ENCODE results near the gene NTMT2. TPM values are rescaled to one million over a fixed set of nuclear protein-coding genes. Genes with fewer than 3 reads are reported as not detected.

Gene NTMT2
- total RNA-seq, 1 donor from 2014 or later: not detected

- TF ChIP-seq, protein P1, sequence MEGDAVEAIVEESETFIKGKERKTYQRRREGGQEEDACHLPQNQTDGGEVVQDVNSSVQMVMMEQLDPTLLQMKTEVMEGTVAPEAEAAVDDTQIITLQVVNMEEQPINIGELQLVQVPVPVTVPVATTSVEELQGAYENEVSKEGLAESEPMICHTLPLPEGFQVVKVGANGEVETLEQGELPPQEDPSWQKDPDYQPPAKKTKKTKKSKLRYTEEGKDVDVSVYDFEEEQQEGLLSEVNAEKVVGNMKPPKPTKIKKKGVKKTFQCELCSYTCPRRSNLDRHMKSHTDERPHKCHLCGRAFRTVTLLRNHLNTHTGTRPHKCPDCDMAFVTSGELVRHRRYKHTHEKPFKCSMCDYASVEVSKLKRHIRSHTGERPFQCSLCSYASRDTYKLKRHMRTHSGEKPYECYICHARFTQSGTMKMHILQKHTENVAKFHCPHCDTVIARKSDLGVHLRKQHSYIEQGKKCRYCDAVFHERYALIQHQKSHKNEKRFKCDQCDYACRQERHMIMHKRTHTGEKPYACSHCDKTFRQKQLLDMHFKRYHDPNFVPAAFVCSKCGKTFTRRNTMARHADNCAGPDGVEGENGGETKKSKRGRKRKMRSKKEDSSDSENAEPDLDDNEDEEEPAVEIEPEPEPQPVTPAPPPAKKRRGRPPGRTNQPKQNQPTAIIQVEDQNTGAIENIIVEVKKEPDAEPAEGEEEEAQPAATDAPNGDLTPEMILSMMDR (IDR thresholded peaks at IDR 0.05; ENCODE audit: unreplicated experiment): no peak
- Mint-ChIP-seq H3K36me3 (no peaks in the 10 kb centered on the region), H3K27me3 (ENCODE audit: low read depth) (no peaks in the 10 kb centered on the region), H3K4me3 (no peak overlapping the region), H3K9me3 (no peaks in the 10 kb centered on the region), H3K27ac (no peak overlapping the region), H3K4me1 (peaks cover 34% of the 10 kb centered on the region)
- no peak for DNase-seq (ENCODE audit: low spot score in 2 of 2, unreplicated experiment in 2 of 2)
Measured at GRCh38 chr1:170200621-170201397, 55.0 kb downstream of the NTMT2 start.

GRCh38 chr1:170203693-170204092 is 57.9 kb downstream of the NTMT2 start:
- DNase-seq (ENCODE audit: low spot score in 2 of 2, unreplicated experiment in 2 of 2): no peak
- H3K9me3 Mint-ChIP-seq: peaks cover 8% of the 10 kb centered on the region
- H3K27me3 Mint-ChIP-seq (ENCODE audit: low read depth): no peaks in the 10 kb centered on the region
- TF ChIP-seq, protein P1 (IDR thresholded peaks at IDR 0.05; ENCODE audit: unreplicated experiment): no peak
- no peak overlapping the region for H3K4me3 Mint-ChIP-seq
- H3K4me1 Mint-ChIP-seq: peaks cover 29% of the 10 kb centered on the region
- H3K36me3 Mint-ChIP-seq: peaks cover 5% of the 10 kb centered on the region
- H3K27ac Mint-ChIP-seq: peak overlapping the region; percentile 21

GRCh38 chr1:170204121-170204520 is 58.4 kb downstream of the NTMT2 start:
- Mint-ChIP-seq H3K27me3 (ENCODE audit: low read depth) (no peaks in the 10 kb centered on the region), H3K36me3 (peaks cover 5% of the 10 kb centered on the region), H3K9me3 (peaks cover 8% of the 10 kb centered on the region), H3K4me1 (peaks cover 29% of the 10 kb centered on the region), H3K27ac (peak overlapping the region; percentile 21), H3K4me3 (no peak overlapping the region)
- DNase-seq (ENCODE audit: low spot score in 2 of 2, unreplicated experiment in 2 of 2): no peak
- TF ChIP-seq, protein P1 (IDR thresholded peaks at IDR 0.05; ENCODE audit: unreplicated experiment): no peak

GRCh38 chr1:170205301-170205700 is 59.5 kb downstream of the NTMT2 start:
- Mint-ChIP-seq H3K27me3 (ENCODE audit: low read depth) (no peaks in the 10 kb centered on the region), H3K4me3 (no peak overlapping the region), H3K9me3 (peaks cover 8% of the 10 kb centered on the region), H3K4me1 (peaks cover 29% of the 10 kb centered on the region), H3K36me3 (peaks cover 5% of the 10 kb centered on the region), H3K27ac (no peak overlapping the region)
- no peak for DNase-seq (ENCODE audit: low spot score in 2 of 2, unreplicated experiment in 2 of 2)
- TF ChIP-seq, protein P1 (IDR thresholded peaks at IDR 0.05; ENCODE audit: unreplicated experiment): no peak

GRCh38 chr1:170209125-170209524 is 63.4 kb downstream of the NTMT2 start:
- Mint-ChIP-seq H3K36me3 (peaks cover 5% of the 10 kb centered on the region), H3K27ac (no peak overlapping the region), H3K4me3 (no peak overlapping the region), H3K4me1 (peaks cover 15% of the 10 kb centered on the region), H3K27me3 (ENCODE audit: low read depth) (no peaks in the 10 kb centered on the region), H3K9me3 (peaks cover 8% of the 10 kb centered on the region)
- no peak for DNase-seq (ENCODE audit: low spot score in 2 of 2, unreplicated experiment in 2 of 2)
- TF ChIP-seq, protein P1 (IDR thresholded peaks at IDR 0.05; ENCODE audit: unreplicated experiment): no peak

Data from mesothelial cell of epicardium (in vitro differentiated cells).